ENCODE data around the gene LILRB2. TPM values are rescaled to one million over a fixed set of nuclear protein-coding genes. Genes with fewer than 3 reads are reported as not detected.
A peak's percentile ranks its signal among the peaks of the same experiment; 100 is the strongest.
"Not testable (repeated sequence)": the region's sequence is repeated elsewhere in the genome, so short reads cannot be mapped to it uniquely, and the experiment has no call there.

The LILRB2 gene
- total and polyA plus RNA-seq, 9 donors: 0.24 to 15.1 (median 2.1) TPM

DNA sequence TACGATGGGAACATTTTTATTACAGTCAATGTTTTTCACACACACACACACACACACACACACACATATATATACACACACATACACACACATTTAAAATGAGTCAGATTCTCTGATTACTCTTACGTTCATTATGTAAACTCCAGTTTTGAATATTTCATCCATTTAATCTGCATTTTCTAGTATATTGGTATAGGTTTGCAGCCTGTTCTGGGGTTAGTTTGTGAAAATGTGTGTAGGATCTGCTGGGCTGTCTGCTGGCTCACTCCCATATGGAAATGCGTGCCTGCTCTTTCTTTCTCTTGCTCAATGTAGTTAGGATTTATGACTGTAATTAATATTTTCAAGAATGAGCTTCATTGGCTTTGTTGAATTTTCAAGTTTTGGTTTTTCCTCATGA, 7.1 kb downstream of the LILRB2 start:
- no peak for DNase-seq
- no peak for TF ChIP-seq POLR2A (IDR thresholded peaks at IDR 0.05)
- TF ChIP-seq, protein P1, sequence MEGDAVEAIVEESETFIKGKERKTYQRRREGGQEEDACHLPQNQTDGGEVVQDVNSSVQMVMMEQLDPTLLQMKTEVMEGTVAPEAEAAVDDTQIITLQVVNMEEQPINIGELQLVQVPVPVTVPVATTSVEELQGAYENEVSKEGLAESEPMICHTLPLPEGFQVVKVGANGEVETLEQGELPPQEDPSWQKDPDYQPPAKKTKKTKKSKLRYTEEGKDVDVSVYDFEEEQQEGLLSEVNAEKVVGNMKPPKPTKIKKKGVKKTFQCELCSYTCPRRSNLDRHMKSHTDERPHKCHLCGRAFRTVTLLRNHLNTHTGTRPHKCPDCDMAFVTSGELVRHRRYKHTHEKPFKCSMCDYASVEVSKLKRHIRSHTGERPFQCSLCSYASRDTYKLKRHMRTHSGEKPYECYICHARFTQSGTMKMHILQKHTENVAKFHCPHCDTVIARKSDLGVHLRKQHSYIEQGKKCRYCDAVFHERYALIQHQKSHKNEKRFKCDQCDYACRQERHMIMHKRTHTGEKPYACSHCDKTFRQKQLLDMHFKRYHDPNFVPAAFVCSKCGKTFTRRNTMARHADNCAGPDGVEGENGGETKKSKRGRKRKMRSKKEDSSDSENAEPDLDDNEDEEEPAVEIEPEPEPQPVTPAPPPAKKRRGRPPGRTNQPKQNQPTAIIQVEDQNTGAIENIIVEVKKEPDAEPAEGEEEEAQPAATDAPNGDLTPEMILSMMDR (IDR thresholded peaks at IDR 0.05): no peak
- no peak for TF ChIP-seq EP300 (IDR thresholded peaks at IDR 0.05)
- Histone ChIP-seq H3K9me3 (no peaks in the 10 kb centered on the region), H3K27me3 (no peaks in the 10 kb centered on the region), H3K36me3 (no peaks in the 10 kb centered on the region), H3K4me1 (ENCODE audit: insufficient read depth) (no peaks in the 10 kb centered on the region), H3K27ac (no peak overlapping the region), H3K4me3 (no peak overlapping the region)
- 34 to 50% (median 44%) methylated on average over 3 of the region's 3 CpGs for WGBS, 3 donors
- intact Hi-C loops (cut with DNase I): no loop called here

DNA sequence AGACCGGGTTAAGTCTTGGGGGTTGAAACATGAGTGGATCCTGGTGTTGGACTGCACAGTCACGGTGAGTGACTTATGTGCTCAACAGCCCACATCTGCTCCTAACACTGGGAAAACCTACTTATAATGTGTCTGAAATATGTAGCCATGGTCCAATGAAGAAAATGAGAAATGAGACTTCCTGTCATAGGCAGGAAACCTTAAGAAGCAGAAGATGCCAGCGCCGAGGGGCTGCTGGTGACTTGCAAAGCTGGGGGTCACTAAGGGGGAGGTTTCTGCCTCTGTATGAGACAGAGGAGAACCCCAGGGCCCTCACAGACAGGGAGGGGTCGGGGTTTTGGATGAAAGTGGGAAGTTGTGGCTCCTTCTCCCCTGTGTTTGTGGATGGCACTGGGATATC, 8.7 kb downstream of the LILRB2 start:
- H3K27ac ChIP-seq; H3K27me3 ChIP-seq; H3K4me3 ChIP-seq; DNase-seq; intact Hi-C loops (cut with DNase I); H3K36me3 ChIP-seq; H3K4me1 ChIP-seq (ENCODE audit: insufficient read depth); H3K9me3 ChIP-seq: not testable (repeated sequence)
- 57 to 82% (median 61%) methylated on average over 5 of the region's 5 CpGs for WGBS, 3 donors

DNA sequence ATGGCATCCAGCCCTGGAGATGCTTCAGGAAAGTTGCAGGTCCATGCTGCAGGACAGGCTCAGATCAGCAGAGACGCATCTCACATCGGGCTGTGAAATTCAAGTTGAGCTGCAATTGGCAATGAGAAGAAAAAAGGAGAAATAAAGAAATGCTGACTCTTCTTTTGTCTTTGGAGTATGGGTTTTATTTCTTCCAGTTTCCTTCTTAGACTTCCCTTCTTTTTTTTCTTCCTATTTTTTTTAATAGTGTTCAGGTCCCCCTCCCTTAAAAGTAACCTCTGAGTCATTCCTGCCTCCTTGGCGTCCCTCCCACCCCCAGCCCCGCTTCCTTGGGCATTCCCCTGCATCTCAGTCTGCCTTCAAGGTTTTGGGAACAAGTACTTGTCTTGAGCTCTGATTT, 9.3 kb downstream of the LILRB2 start:
- H3K36me3 ChIP-seq; H3K27ac ChIP-seq; H3K4me1 ChIP-seq (ENCODE audit: insufficient read depth); DNase-seq; H3K4me3 ChIP-seq; H3K9me3 ChIP-seq; intact Hi-C loops (cut with DNase I); H3K27me3 ChIP-seq: not testable (repeated sequence)
- whole genome bisulfite sequencing, 3 donors: 50 to 70% (median 61%) methylated on average over 4 of the region's 4 CpGs

DNA sequence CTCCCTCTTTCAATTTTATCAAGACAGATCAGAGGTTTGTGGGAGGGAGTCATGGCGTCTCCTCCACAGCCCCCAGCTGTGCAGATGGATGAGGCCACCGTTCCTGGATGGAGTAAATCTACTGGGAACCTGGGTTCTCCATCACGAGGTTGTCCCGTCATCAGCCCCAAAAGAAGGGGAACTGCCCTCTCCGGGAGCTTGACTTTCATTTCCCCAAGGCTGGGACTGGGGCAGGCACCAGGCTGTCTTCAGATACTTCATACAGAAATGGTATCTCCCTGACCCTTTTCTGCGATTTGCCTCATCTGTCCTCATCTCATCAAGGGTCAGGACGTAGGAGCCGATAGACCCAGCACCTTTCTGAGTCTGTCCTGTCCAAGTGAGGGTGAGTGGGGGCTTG, 9.8 kb downstream of the LILRB2 start:
- no peaks in the 10 kb centered on the region for H3K9me3 ChIP-seq
- no peak for DNase-seq
- intact Hi-C loops (cut with DNase I): no loop called here

DNA sequence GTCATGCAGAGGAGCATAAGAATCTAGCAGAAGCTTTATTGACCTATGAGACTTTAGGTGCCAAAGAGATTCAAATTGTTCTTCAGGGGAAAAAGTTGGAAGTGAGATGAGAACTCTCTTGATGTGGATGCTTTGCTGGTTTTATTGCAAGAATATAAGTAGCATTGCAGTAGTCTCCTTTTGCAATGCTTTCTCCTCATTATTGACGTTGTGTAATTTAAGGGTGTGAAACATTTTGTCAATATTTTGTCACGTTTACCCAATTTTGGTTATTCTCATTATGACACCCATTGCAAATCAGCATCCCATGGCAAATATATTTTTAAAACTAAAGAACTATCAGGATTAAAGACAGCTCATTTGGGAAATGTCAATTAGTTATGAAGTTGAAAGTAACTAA, 12.0 kb downstream of the LILRB2 start:
- no peaks in the 10 kb centered on the region for H3K36me3 ChIP-seq
- no peak overlapping the region for H3K4me3 ChIP-seq
- TF ChIP-seq EP300 (IDR thresholded peaks at IDR 0.05) (no peak), POLR2A (IDR thresholded peaks at IDR 0.05) (no peak)
- TF ChIP-seq, protein P1 (IDR thresholded peaks at IDR 0.05): no peak
- H3K27me3 ChIP-seq: no peaks in the 10 kb centered on the region
- no peak for DNase-seq
- no peaks in the 10 kb centered on the region for H3K4me1 ChIP-seq (ENCODE audit: insufficient read depth)
- intact Hi-C loops (cut with DNase I): no loop called here
- WGBS, 3 donors: 47 to 65% (median 56%) methylated on average over 2 of the region's 2 CpGs
- H3K27ac ChIP-seq: no peak overlapping the region
- H3K9me3 ChIP-seq: no peaks in the 10 kb centered on the region

More for the DNA sequence above, 9.8 kb downstream of the LILRB2 start:
- H3K4me3 ChIP-seq: no peak overlapping the region
- no peak for TF ChIP-seq EP300 (IDR thresholded peaks at IDR 0.05)
- TF ChIP-seq, protein P1 (IDR thresholded peaks at IDR 0.05): no peak
- no peaks in the 10 kb centered on the region for H3K36me3 ChIP-seq
- WGBS, 3 donors: 68 to 73% (median 71%) methylated on average over 8 of the region's 8 CpGs
- no peaks in the 10 kb centered on the region for H3K4me1 ChIP-seq (ENCODE audit: insufficient read depth)
- no peaks in the 10 kb centered on the region for H3K27me3 ChIP-seq
- no peak overlapping the region for H3K27ac ChIP-seq

DNA sequence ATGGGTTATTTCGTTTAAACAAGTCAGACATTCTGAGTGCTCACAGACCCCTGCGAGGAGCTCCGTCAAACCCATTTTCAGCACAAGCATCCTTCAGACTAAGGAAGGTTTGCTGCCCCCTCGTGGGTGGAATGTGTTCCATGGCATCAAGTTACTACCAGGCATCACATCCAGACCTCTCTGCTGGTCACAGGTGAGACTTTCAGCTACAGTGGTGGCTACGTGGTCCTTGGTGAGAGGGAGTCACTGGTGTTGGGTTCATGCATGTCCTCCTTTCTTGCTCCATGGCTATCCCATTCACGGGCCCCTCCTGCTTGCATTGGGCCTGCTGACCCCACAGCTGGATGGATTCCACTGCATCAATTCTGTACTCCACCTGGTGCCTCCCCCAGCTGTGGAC, 14.8 kb downstream of the LILRB2 start:
- no peaks in the 10 kb centered on the region for H3K4me1 ChIP-seq (ENCODE audit: insufficient read depth)
- no peak overlapping the region for H3K4me3 ChIP-seq
- TF ChIP-seq, protein P1 (IDR thresholded peaks at IDR 0.05): peak in 1 of 3 donors; percentile 33
- TF ChIP-seq POLR2A (IDR thresholded peaks at IDR 0.05): no peak
- TF ChIP-seq EP300 (IDR thresholded peaks at IDR 0.05): no peak
- no peak overlapping the region for H3K27ac ChIP-seq
- no peaks in the 10 kb centered on the region for H3K36me3 ChIP-seq
- no peaks in the 10 kb centered on the region for H3K9me3 ChIP-seq
- DNase-seq: peak; percentile 15 to 71 (median 60)
- intact Hi-C loops (cut with DNase I): no loop called here
- 5 to 6% (median 5%) methylated on average over 6 of the region's 6 CpGs for WGBS, 3 donors
- no peaks in the 10 kb centered on the region for H3K27me3 ChIP-seq
